Kidney (tissue), 14 donors: ENCODE measurements around the gene CMIP. TPM values are rescaled to one million over a fixed set of nuclear protein-coding genes. Genes with fewer than 3 reads are reported as not detected.

Source experiments
- DNase-seq, 5 donors: peaks; one replicate each; pipeline ENCODE4 v3.0.0-alpha.2; 2013 to 2020
- FAIRE-seq: peaks from 2 replicates; lab custom pipeline; 2012; peaks lifted over from hg19 to GRCh38; lab: Jason Lieb, UNC
- H3K27ac ChIP-seq, 2 donors: one replicate each; pipeline ENCODE4 v1.7.0; 2013; ENCODE audit warnings: low read depth in 2 of 2, low read length in 2 of 2, inconsistent platforms in 1 of 2
- H3K27me3 ChIP-seq: one replicate; pipeline ENCODE4 v1.7.1; 2013; ENCODE audit warnings: low read length, inconsistent platforms; ENCODE audit not compliant: control insufficient read depth, insufficient read depth
- H3K36me3 ChIP-seq, 3 donors: one replicate each; pipeline versions ENCODE4 v1.7.0 to v1.7.1; 2013; ENCODE audit warnings: low read length in 3 of 3, control low read depth in 1 of 3, inconsistent platforms in 1 of 3; ENCODE audit not compliant: insufficient read depth in 3 of 3, control insufficient read depth in 2 of 3
- H3K4me1 ChIP-seq, 3 donors: one replicate each; pipeline versions ENCODE4 v1.7.0 to v1.7.1; 2013; ENCODE audit warnings: low read length in 3 of 3, inconsistent platforms in 1 of 3, low read depth in 1 of 3; ENCODE audit not compliant: control insufficient read depth in 2 of 3, insufficient read depth in 2 of 3
- H3K4me3 ChIP-seq, 3 donors: one replicate each; pipeline versions ENCODE4 v1.7.0 to v1.8.1; 2013; ENCODE audit warnings: low read length in 3 of 3, control low read depth in 1 of 3, inconsistent platforms in 1 of 3
- H3K9ac ChIP-seq, 3 donors: one replicate each; pipeline versions ENCODE4 v1.7.0 to v1.7.1; 2013; ENCODE audit warnings: low read length in 3 of 3, control low read depth in 1 of 3, inconsistent platforms in 1 of 3
- H3K9me3 ChIP-seq, 3 donors: one replicate each; pipeline versions ENCODE4 v1.7.0 to v1.7.1; 2013; ENCODE audit warnings: low read length in 3 of 3, control low read depth in 1 of 3, inconsistent platforms in 1 of 3; ENCODE audit not compliant: control insufficient read depth in 2 of 3, insufficient read depth in 1 of 3
- CTCF ChIP-seq: IDR thresholded peaks from 3 replicates; pipeline ENCODE4 v1.5.1; 2012; ENCODE audit warnings: mild to moderate bottlenecking, moderate library complexity, borderline replicate concordance; ENCODE audit not compliant: insufficient read depth; ENCODE audit errors: extremely low read depth
- intact Hi-C: fragments of 100-400 bp; cut with DNase I; formaldehyde crosslinking; loops from one replicate; pipeline ENCODE4 v1.11.1; 2022
- polyA plus RNA-seq: library from polyadenylated mRNA; stranded (reverse); fragments of 350-450 nt; fragmentation: Illumina TruSeq; extraction: RNeasy Lipid Tissue Mini Kit (QIAGEN cat#74804); gene quantifications from one replicate; pipeline ENCODE4 v1.2.3, GENCODE V29; 2014; ENCODE audit warnings: low read depth, low replicate concordance; ENCODE audit not compliant: insufficient read depth
- total RNA-seq: library from RNA; stranded (reverse); fragmentation: NEBNext Ultra II Directional; extraction: Animal tissue kit (Norgen Biotek cat#: 25700); gene quantifications from one replicate; pipeline ENCODE4 v1.2.1, GENCODE V29; 2021
- donor health status: control.
- donor health status: control.
- donor health status: control.
- donor health status: control.
- donor health status: control.
- donor health status: DM: yes; HTN: yes; CAD: no.
- donor health status: Normal renal cell carcinoma (clear cell type).

The CMIP gene
- total and polyA plus RNA-seq, 2 donors from 2014 or later = 16.6 to 65.7 TPM

GRCh38 chr16:81457326-81458133 is 12.9 kb downstream of the CMIP start:
- H3K4me1 ChIP-seq = peaks cover 0 to 56% (median 53%) of the 10 kb centered on the region in 3 donors
- TF ChIP-seq CTCF = no peak
- peak overlapping the region in 1 of 3 donors; percentile 28 for H3K9ac ChIP-seq
- H3K4me3 ChIP-seq = no peak overlapping the region
- DNase-seq (no peak), FAIRE-seq (no peak)
- intact Hi-C loops = no loop called here
- H3K36me3 ChIP-seq = no peaks in the 10 kb centered on the region
- H3K27me3 ChIP-seq = no peaks in the 10 kb centered on the region
- no peaks in the 10 kb centered on the region for H3K9me3 ChIP-seq
- peak overlapping the region; percentile 63 to 72 for H3K27ac ChIP-seq

- Histone ChIP-seq H3K9ac (peak overlapping the region in 1 of 3 donors; percentile 28), H3K9me3 (no peaks in the 10 kb centered on the region), H3K4me3 (no peak overlapping the region), H3K36me3 (peaks cover 0 to 3% (median 0%) of the 10 kb centered on the region in 3 donors), H3K27me3 (no peaks in the 10 kb centered on the region), H3K4me1 (peaks cover 0 to 56% (median 53%) of the 10 kb centered on the region in 3 donors), H3K27ac (peak overlapping the region; percentile 63 to 72)
- FAIRE-seq = no peak
- intact Hi-C loops = no loop called here
- DNase-seq = no peak
- TF ChIP-seq CTCF = no peak
Observed at GRCh38 chr16:81458149-81458669, 13.6 kb downstream of the CMIP start.

GRCh38 chr16:81458827-81459598 is 14.4 kb downstream of the CMIP start:
- FAIRE-seq (no peak), DNase-seq (no peak)
- intact Hi-C loops = no loop called here
- H3K36me3 ChIP-seq = peaks cover 0 to 4% (median 0%) of the 10 kb centered on the region in 3 donors
- no peaks in the 10 kb centered on the region for H3K27me3 ChIP-seq
- H3K27ac ChIP-seq = peak overlapping the region in 1 of 2 donors; percentile 72
- no peak for TF ChIP-seq CTCF
- H3K9me3 ChIP-seq = no peaks in the 10 kb centered on the region
- H3K4me3 ChIP-seq = no peak overlapping the region
- peaks cover 0 to 51% (median 48%) of the 10 kb centered on the region in 3 donors for H3K4me1 ChIP-seq
- no peak overlapping the region for H3K9ac ChIP-seq
